OCI-LY7 (cell line): ENCODE results near the gene LIMS1.

Experiments
- CTCF ChIP-seq: fragments of 200-600 bp; sonication (generic); conservative IDR thresholded peaks from 2 replicates; pipeline ENCODE4 v1.5.1; 2014; ENCODE audit warnings: mild to moderate bottlenecking, antibody characterized with exemption, low read length, moderate library complexity, mixed read lengths
- EZH2phosphoT487 ChIP-seq: fragments of 200-600 bp; sonication (generic); IDR thresholded peaks from 2 replicates; pipeline ENCODE4 v1.6.1; 2018; ENCODE audit warnings: low read depth, borderline replicate concordance, mild to moderate bottlenecking, mixed run types, antibody characterized with exemption, low read length, moderate library complexity, mixed read lengths

GRCh38 chr2:108619925-108620620, 85.8 kb downstream of the LIMS1 start:
- TF ChIP-seq CTCF (no peak), EZH2phosphoT487 (no peak)
